ENCODE results near the gene HPCA. TPM values are rescaled to one million over a fixed set of nuclear protein-coding genes. Genes with fewer than 3 reads are reported as not detected.

The HPCA gene
- total and polyA plus RNA-seq, 2 of the 13 experiments (the other 11 are each of a cell fraction or from before 2014, with no cell fraction given) = not detected

GRCh38 chr1:32886004-32886827 is at the start of gene HPCA (continued):
- TF ChIP-seq ZNF142 (CRISPR knock-in tag; IDR thresholded peaks at IDR 0.05) (peak; percentile 93), TCF7 (IDR thresholded peaks at IDR 0.05; ENCODE audit: low read depth) (no peak), MBD4 (IDR thresholded peaks at IDR 0.05; ENCODE audit: borderline replicate concordance, low read length) (no peak), MAFK (conservative IDR thresholded peaks at IDR 0.05 in 1 of 2, IDR thresholded peaks at IDR 0.05 in 1 of 2; ENCODE audit: low read length in 2 of 2) (no peak), ZNF576 (CRISPR knock-in tag; IDR thresholded peaks at IDR 0.05) (0 out of 2 replicates have a peak, but pooled peaks have one; percentile 72), BCL6 (CRISPR knock-in tag; IDR thresholded peaks at IDR 0.05) (peak; percentile 77), NFIC (IDR thresholded peaks at IDR 0.05; ENCODE audit: low read length) (no peak), RNF2 (conservative IDR thresholded peaks at IDR 0.05; ENCODE audit: low read depth) (no peak), SRF (IDR thresholded peaks at IDR 0.05; ENCODE audit: low read depth, low read length) (no peak)
- TF ChIP-seq, protein P1, sequence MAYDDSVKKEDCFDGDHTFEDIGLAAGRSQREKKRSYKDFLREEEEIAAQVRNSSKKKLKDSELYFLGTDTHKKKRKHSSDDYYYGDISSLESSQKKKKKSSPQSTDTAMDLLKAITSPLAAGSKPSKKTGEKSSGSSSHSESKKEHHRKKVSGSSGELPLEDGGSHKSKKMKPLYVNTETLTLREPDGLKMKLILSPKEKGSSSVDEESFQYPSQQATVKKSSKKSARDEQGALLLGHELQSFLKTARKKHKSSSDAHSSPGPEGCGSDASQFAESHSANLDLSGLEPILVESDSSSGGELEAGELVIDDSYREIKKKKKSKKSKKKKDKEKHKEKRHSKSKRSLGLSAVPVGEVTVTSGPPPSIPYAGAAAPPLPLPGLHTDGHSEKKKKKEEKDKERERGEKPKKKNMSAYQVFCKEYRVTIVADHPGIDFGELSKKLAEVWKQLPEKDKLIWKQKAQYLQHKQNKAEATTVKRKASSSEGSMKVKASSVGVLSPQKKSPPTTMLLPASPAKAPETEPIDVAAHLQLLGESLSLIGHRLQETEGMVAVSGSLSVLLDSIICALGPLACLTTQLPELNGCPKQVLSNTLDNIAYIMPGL (CRISPR knock-in tag; IDR thresholded peaks at IDR 0.05; ENCODE audit: borderline replicate concordance in 1 of 2, low read depth in 1 of 2) = peak; percentile 62 to 95
- TF ChIP-seq, protein P2, sequence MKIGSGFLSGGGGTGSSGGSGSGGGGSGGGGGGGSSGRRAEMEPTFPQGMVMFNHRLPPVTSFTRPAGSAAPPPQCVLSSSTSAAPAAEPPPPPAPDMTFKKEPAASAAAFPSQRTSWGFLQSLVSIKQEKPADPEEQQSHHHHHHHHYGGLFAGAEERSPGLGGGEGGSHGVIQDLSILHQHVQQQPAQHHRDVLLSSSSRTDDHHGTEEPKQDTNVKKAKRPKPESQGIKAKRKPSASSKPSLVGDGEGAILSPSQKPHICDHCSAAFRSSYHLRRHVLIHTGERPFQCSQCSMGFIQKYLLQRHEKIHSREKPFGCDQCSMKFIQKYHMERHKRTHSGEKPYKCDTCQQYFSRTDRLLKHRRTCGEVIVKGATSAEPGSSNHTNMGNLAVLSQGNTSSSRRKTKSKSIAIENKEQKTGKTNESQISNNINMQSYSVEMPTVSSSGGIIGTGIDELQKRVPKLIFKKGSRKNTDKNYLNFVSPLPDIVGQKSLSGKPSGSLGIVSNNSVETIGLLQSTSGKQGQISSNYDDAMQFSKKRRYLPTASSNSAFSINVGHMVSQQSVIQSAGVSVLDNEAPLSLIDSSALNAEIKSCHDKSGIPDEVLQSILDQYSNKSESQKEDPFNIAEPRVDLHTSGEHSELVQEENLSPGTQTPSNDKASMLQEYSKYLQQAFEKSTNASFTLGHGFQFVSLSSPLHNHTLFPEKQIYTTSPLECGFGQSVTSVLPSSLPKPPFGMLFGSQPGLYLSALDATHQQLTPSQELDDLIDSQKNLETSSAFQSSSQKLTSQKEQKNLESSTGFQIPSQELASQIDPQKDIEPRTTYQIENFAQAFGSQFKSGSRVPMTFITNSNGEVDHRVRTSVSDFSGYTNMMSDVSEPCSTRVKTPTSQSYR (CRISPR knock-in tag; IDR thresholded peaks at IDR 0.05; ENCODE audit: borderline replicate concordance) = peak; percentile 72
- TF ChIP-seq, protein P3, sequence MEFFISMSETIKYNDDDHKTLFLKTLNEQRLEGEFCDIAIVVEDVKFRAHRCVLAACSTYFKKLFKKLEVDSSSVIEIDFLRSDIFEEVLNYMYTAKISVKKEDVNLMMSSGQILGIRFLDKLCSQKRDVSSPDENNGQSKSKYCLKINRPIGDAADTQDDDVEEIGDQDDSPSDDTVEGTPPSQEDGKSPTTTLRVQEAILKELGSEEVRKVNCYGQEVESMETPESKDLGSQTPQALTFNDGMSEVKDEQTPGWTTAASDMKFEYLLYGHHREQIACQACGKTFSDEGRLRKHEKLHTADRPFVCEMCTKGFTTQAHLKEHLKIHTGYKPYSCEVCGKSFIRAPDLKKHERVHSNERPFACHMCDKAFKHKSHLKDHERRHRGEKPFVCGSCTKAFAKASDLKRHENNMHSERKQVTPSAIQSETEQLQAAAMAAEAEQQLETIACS (CRISPR knock-in tag; IDR thresholded peaks at IDR 0.05) = peak; percentile 63; the same call in 1 of the 2 replicates
- TF ChIP-seq, protein P4, sequence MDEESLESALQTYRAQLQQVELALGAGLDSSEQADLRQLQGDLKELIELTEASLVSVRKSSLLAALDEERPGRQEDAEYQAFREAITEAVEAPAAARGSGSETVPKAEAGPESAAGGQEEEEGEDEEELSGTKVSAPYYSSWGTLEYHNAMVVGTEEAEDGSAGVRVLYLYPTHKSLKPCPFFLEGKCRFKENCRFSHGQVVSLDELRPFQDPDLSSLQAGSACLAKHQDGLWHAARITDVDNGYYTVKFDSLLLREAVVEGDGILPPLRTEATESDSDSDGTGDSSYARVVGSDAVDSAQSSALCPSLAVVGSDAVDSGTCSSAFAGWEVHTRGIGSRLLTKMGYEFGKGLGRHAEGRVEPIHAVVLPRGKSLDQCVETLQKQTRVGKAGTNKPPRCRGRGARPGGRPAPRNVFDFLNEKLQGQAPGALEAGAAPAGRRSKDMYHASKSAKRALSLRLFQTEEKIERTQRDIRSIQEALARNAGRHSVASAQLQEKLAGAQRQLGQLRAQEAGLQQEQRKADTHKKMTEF (CRISPR knock-in tag; IDR thresholded peaks at IDR 0.05) = peak; percentile 95
